Mucosa of stomach (tissue), 1 donor: ENCODE results near the gene RHOXF1.
"Not testable (repeated sequence)": the region's sequence is repeated elsewhere in the genome, so short reads cannot be mapped to it uniquely, and the experiment has no call there.

Experiments used
- H3K27me3 ChIP-seq: one replicate; pipeline ENCODE4 v1.7.0; 2013; ENCODE audit warnings: mild to moderate bottlenecking, low read length; ENCODE audit not compliant: control insufficient read depth, insufficient read depth
- H3K36me3 ChIP-seq: one replicate; pipeline ENCODE4 v1.7.0; 2013; ENCODE audit warnings: low read length; ENCODE audit not compliant: control insufficient read depth, insufficient read depth
- H3K4me1 ChIP-seq: one replicate; pipeline ENCODE4 v1.7.0; 2013; ENCODE audit warnings: mild to moderate bottlenecking, low read length; ENCODE audit not compliant: control insufficient read depth, insufficient read depth
- H3K4me3 ChIP-seq: one replicate; pipeline ENCODE4 v1.7.0; 2013; ENCODE audit warnings: low read length
- H3K9ac ChIP-seq: one replicate; pipeline ENCODE4 v1.7.0; 2013; ENCODE audit warnings: mild to moderate bottlenecking, low read length, moderate library complexity
- H3K9me3 ChIP-seq: one replicate; pipeline ENCODE4 v1.7.0; 2013; ENCODE audit warnings: mild to moderate bottlenecking, low read length, moderate library complexity; ENCODE audit not compliant: control insufficient read depth
- donor health status: Pancreatic carcinoma.

Gene RHOXF1, protein sequence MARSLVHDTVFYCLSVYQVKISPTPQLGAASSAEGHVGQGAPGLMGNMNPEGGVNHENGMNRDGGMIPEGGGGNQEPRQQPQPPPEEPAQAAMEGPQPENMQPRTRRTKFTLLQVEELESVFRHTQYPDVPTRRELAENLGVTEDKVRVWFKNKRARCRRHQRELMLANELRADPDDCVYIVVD

DNA sequence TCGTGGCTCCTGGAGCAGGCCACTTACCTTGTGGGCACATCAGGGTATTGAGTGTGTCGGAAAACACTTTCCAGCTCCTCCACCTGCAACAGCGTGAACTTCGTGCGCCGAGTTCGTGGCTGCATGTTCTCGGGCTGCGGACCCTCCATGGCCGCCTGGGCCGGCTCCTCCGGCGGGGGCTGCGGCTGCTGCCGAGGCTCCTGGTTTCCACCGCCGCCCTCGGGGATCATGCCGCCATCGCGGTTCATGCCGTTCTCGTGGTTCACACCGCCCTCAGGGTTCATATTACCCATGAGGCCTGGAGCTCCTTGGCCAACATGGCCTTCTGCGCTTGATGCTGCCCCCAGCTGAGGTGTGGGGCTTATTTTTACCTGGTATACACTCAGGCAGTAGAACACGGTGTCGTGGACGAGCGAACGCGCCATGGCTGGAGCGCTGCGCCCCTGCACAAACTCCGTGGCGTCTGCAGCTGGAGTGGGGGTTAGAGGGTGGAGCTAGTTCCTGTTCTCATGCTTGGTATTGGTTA, at the start of gene RHOXF1:
TSS of gene RHOXF1 (minus strand) at position 476 of the 526 bp plus-strand sequence. CDS start at position 425, 51 bp downstream.
- H3K9me3 ChIP-seq: no peaks in the 10 kb centered on the region
- no peaks in the 10 kb centered on the region for H3K4me1 ChIP-seq
- H3K4me3 ChIP-seq: no peak within 1 kb of the TSS
- H3K27me3 ChIP-seq: no peaks in the 10 kb centered on the region
- no peaks in the 10 kb centered on the region for H3K36me3 ChIP-seq
- H3K9ac ChIP-seq: no peak within 1 kb of the TSS

DNA sequence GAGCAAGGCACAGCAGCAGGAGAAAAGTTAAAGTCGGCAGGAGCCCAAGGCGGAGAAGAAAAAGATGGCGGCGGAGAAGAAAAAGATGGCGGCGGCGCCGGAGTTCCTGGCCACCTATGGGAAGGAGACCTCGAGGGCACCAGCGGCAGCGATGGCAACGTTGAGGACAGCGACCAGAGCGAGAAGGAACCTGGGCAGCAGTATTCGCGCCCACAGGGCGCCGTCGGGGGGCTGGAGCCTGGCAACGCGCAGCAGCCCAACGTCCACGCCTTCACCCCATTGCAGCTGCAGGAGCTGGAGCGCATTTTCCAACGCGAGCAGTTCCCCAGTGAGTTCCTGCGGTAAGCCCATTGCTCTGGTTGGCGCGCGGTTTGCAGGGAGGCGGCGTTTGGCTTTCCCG, 43.4 kb upstream of the RHOXF1 start:
- not testable (repeated sequence) for H3K9ac ChIP-seq, H3K4me3 ChIP-seq

DNA sequence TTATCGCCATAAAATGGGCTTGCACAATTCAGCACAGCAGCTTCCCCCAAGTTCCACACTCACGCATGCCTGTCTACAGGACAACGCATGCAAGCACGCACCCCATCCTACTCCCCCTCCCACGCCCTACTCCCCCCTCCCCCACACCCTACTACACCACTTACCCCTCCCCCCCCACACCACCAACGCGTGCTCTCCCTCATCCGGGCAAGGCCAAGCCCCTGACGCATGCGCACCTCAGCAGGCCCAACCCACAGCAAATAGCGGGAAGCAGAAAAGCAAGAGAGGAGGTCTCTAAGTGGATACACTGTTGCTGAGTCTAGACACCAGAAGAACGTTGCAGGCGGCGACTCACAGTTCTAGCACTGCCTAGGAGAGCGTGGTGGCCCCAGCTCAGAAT, 42.6 kb upstream of the RHOXF1 start, which contains the start of gene RHOXF2:
TSS of gene RHOXF2 (plus strand) at position 301 of the 400 bp plus-strand sequence. CDS start 138 bp downstream, outside the sequence.
- not testable (repeated sequence) for H3K4me1 ChIP-seq, H3K9ac ChIP-seq, H3K27me3 ChIP-seq, H3K36me3 ChIP-seq, H3K4me3 ChIP-seq, H3K9me3 ChIP-seq

More for the DNA sequence above, 43.4 kb upstream of the RHOXF1 start:
- not testable (repeated sequence) for H3K4me1 ChIP-seq, H3K36me3 ChIP-seq, H3K27me3 ChIP-seq, H3K9me3 ChIP-seq

DNA sequence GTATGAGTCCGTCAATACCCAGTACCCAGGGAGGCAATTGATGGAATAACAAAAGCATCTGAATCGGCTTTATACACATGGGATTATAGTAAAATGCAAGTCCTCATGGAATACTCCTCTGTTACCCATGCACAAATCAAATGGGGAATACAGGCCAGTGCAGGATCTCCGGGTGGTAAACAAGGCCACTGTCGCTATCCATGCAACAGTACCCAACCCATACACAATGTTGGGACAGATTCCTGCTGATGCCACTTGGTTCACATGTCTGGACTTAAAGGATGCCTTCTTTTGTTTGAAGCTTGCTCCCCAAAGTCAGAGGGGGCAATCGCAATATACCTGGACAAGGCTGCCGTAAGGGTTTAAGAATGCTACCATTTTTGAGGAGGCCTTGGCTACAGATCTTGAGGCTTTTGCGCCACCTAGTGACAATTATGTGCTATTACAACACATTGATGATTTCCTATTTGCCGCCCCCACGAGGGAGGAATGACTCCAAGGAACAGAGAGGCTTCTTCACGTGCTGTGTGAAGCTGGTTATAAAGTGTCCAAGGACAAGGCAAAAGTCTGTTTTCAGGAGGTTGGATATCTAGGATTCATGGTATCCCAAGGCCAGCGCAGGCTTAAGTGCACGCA, 34.5 kb upstream of the RHOXF1 start:
- H3K36me3 ChIP-seq, H3K9me3 ChIP-seq, H3K27me3 ChIP-seq, H3K9ac ChIP-seq, H3K4me3 ChIP-seq, H3K4me1 ChIP-seq: not testable (repeated sequence)

DNA sequence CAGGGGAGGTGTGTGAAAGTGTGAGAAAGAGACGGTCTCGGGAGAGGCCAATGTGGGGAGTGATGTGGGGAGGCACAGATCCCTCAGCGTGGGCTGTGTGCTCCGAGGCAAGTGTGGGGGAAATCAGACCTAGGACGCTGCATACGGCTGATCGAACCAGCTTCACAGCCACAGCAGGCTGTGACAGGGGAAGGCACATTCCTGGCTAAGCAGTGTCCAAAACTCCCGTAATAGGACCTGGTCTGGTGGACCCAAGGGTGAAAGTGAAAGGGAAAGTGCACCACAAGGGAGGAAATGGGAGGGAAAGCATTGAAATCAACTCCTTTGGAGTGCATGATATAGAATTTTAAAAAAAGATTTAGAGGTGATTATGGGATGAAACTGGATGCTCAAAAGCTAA, 31.8 kb upstream of the RHOXF1 start:
- H3K9me3 ChIP-seq: no peaks in the 10 kb centered on the region
- no peak overlapping the region for H3K9ac ChIP-seq

DNA sequence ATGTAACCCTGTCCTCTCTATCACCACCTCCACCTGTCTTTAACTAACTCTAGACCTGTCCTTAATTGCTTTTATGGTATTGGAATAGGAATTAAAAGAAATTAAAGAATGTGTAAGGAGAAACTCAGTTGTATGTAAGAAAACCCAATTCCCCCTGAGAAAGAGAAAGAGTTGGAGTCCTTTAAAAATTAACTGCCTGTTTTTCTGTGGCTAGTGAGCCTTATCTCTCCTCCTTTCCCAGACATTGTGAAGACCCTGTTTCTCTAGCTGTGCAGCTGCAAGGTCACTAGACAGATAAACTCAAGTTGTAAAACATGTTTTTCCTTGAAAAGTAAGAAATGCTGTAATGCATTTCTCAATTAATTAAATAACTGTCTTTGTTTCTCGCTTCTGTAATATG, 30.6 kb upstream of the RHOXF1 start:
- H3K4me3 ChIP-seq, H3K9ac ChIP-seq, H3K9me3 ChIP-seq, H3K4me1 ChIP-seq, H3K27me3 ChIP-seq, H3K36me3 ChIP-seq: not testable (repeated sequence)

More for the DNA sequence above, 31.8 kb upstream of the RHOXF1 start:
- Histone ChIP-seq H3K4me3 (no peak overlapping the region), H3K27me3 (no peaks in the 10 kb centered on the region), H3K36me3 (no peaks in the 10 kb centered on the region), H3K4me1 (no peaks in the 10 kb centered on the region)

DNA sequence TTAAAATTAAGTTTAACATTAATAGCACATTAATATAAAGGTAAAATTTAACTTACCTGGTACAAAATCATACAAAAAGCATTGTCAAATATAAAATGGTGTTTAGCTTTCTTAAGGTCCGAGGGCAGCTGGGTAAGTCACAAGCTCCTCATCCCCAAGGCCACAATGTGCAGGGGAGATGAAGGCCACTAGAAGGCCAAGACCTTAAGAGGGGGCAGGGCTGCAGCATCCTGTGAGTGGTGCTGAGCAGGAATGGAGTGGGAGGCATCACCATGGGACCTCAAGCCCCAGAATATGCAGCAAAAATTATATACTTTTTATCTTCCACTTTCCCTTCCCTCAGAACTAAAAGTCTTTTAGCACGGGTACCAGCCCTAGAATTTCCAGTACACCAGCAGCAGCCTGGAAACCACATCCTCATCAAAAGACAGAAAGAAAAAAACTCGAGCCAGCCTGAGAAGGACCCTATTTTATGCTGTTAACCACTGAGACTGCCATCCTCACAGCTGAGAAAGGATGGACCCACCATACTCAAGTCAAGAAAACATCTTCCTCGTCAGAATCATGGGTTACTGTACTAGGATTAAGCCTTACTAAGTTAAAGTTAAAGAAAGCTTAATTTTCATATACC, 29.7 kb upstream of the RHOXF1 start:
- no peak overlapping the region for H3K9ac ChIP-seq
- no peak overlapping the region for H3K4me3 ChIP-seq
- H3K27me3 ChIP-seq: no peaks in the 10 kb centered on the region
- no peaks in the 10 kb centered on the region for H3K4me1 ChIP-seq
- H3K36me3 ChIP-seq: no peaks in the 10 kb centered on the region
- no peaks in the 10 kb centered on the region for H3K9me3 ChIP-seq

DNA sequence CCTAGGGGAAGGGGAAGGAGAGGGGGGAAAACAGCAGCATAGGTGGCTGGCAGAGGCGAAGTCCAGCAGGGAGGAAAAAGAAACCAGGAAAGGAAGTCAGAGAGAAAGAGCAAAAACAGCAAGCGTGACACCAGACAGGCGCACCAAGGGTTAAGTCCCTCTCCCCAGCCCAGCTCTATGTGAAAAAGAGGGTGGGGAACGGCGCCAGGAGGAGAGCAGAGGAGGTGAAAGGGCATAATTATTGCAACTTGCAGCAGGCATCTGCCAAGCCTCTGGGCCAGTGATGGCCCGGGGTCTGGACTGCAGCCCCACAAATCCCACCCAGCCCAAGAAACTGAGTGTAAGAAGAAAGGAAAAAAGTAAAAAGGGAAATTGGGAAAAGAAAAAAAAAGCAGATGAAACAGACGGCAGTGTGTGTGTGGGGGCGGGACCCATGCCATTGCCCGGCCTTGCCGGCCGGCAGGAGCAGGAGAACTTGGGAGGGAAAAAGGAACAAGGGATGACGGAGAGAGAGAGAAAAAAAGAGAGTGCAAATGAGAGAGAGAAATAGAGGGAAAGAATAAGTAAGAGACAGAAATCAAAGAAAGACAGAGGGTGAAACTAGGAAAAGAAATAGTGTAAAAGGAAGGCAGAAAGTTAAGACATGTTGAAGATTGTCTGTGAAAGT, 28.6 kb upstream of the RHOXF1 start:
- no peak overlapping the region for H3K4me3 ChIP-seq
- no peaks in the 10 kb centered on the region for H3K36me3 ChIP-seq
- no peaks in the 10 kb centered on the region for H3K9me3 ChIP-seq
- no peaks in the 10 kb centered on the region for H3K4me1 ChIP-seq
- no peaks in the 10 kb centered on the region for H3K27me3 ChIP-seq
- H3K9ac ChIP-seq: no peak overlapping the region

DNA sequence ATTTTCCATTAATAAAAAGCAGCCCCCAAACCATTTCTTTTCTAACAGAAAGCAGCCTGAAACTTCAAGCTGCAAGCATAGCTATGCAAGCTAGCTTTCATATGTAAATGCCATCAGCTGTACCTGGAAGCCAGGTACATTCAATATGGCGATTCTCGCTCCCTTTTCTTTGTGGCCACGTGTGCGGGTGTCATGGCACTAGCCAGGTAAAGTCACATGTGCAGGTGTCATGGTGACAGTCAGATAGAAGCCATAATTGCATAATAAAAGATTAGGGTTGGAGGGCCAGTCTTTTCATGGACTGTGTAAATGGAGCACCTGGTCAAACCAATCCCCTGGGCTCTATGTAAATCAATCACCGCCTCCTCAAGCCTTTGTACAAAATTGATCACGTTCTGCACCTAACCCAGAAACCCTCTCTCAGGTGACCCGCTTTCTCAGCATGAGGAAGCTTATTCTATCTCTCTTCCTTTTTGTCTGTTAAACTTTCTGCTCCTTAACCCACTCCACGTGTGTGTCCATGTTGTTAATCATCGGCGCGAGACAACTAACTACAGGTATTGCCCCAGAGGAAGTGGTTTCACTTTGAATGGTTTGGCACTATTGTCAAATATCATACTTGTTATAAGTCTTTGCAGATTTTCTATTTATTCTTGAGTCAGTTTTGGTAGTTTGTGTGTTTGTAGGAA, 24.7 kb upstream of the RHOXF1 start:
- Histone ChIP-seq H3K36me3 (no peaks in the 10 kb centered on the region), H3K4me1 (no peaks in the 10 kb centered on the region), H3K27me3 (no peaks in the 10 kb centered on the region), H3K9me3 (no peaks in the 10 kb centered on the region), H3K4me3 (no peak overlapping the region), H3K9ac (no peak overlapping the region)

DNA sequence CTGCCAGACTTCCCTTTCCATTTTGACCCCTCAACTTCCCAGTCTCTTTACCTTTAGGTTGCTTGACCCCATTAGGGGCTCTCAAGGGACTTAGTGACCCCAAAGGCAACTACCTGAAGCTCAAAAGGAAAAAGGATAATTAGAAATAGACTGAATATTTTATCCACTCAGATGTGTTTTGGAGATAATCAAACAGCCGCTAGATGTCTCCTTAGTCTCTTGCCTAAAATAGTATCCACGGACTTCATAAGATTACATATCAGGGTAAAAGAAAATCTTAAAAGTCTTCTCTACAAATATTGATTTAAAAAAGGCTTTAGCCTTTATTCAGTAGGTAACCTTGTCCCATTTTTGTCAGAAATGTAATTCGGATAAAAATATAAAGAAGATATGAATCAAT, 21.7 kb upstream of the RHOXF1 start:
- Histone ChIP-seq H3K9me3 (no peaks in the 10 kb centered on the region), H3K36me3 (no peaks in the 10 kb centered on the region), H3K4me1 (no peaks in the 10 kb centered on the region), H3K4me3 (no peak overlapping the region), H3K27me3 (no peaks in the 10 kb centered on the region), H3K9ac (no peak overlapping the region)

DNA sequence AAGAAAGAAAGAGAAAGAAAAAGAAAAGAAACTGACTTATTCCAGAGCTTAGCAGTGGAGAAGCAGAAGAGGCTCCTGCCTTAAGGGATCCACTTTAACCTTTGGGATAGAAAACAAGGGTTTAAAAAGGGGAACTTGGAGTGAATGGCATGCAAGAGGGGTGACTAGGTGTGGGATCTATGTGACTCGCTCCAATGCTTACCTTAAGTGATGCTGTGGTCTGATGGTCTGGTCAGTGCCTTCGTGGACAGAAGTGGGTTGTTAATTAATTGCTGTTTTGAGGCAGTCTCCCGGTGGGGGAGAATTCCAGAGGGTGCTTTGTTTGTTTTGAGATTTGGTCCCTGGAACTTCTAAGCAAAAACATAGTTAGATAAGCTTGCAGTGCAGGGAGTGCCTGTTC, 21.1 kb upstream of the RHOXF1 start:
- Histone ChIP-seq H3K36me3 (no peaks in the 10 kb centered on the region), H3K9me3 (no peaks in the 10 kb centered on the region), H3K9ac (no peak overlapping the region), H3K27me3 (no peaks in the 10 kb centered on the region), H3K4me3 (no peak overlapping the region), H3K4me1 (no peaks in the 10 kb centered on the region)
